Measurements from ENCODE around the gene RPTOR. TPM values are rescaled to one million over a fixed set of nuclear protein-coding genes. Genes with fewer than 3 reads are reported as not detected.

The RPTOR gene
- total RNA-seq, 1 experiment from 2014 or later = 25.1 TPM

GRCh38 chr17:80899402-80900268 lies 355.0 kb downstream of the RPTOR start:
- Histone ChIP-seq H2BK15ac (ENCODE audit: low read depth, low read length) (no peak overlapping the region), H3K23me2 (ENCODE audit: insufficient read length, low read depth, low read length, poor library complexity, severe bottlenecking) (no peaks in the 10 kb centered on the region), H2BK120ac (ENCODE audit: low read depth, low read length, poor library complexity, severe bottlenecking) (no peak overlapping the region), H3K79me1 (ENCODE audit: insufficient read depth, low read depth, low read length, poor library complexity, severe bottlenecking) (no peaks in the 10 kb centered on the region), H4K8ac (replicated peaks; ENCODE audit: insufficient read length, low read depth, low read length) (no peak overlapping the region), H3K27ac (ENCODE audit: insufficient read length, low read depth, low read length) (no peak overlapping the region), H4K5ac (ENCODE audit: insufficient read length, low read depth, low read length) (no peak overlapping the region), H3K4me1 (ENCODE audit: insufficient read depth, low read length) (no peaks in the 10 kb centered on the region), H2BK5ac (ENCODE audit: insufficient read length, low read length) (no peak overlapping the region), H3K79me2 (ENCODE audit: insufficient read depth, low read length) (no peaks in the 10 kb centered on the region), H3T11ph (ENCODE audit: low read length) (no peak overlapping the region), H3K4me2 (ENCODE audit: insufficient read depth, insufficient read length, low read length) (no peak overlapping the region), H3K56ac (ENCODE audit: insufficient read length, low read depth, low read length) (no peak overlapping the region), H3K9me3 (ENCODE audit: control insufficient read depth, low read depth, low read length) (no peaks in the 10 kb centered on the region), H4K20me1 (ENCODE audit: control insufficient read depth, insufficient read depth, insufficient read length) (no peaks in the 10 kb centered on the region), H2BK12ac (ENCODE audit: insufficient read length, low read depth, low read length) (no peak overlapping the region), H2BK20ac (ENCODE audit: low read depth, low read length, poor library complexity, severe bottlenecking) (no peak overlapping the region), H4K91ac (ENCODE audit: insufficient read length, low read depth, low read length) (no peak overlapping the region), H2AFZ (ENCODE audit: low read length) (no peak overlapping the region), H3K4ac (ENCODE audit: low read depth, low read length) (no peak overlapping the region), H3K14ac (ENCODE audit: insufficient read depth, low read length) (no peak overlapping the region; the same call in 1 of the 2 replicates), H3K23ac (ENCODE audit: insufficient read length, low read depth, low read length) (no peak overlapping the region), H2AK5ac (ENCODE audit: insufficient read length, low read length) (no peak overlapping the region), H3K9ac (ENCODE audit: extremely low read depth, insufficient read length, low read length) (no peak overlapping the region), H3K18ac (ENCODE audit: insufficient read length, low read depth, low read length) (no peak overlapping the region), H3K27me3 (ENCODE audit: insufficient read depth, low read length) (no peaks in the 10 kb centered on the region)
- Mint-ChIP-seq H3K27ac (no peak overlapping the region), H3K9me3 (no peaks in the 10 kb centered on the region), H3K36me3 (ENCODE audit: insufficient read depth in 1 of 3, low read depth in 3 of 3) (peaks cover 0 to 11% (median 11%) of the 10 kb centered on the region in 3 experiments; a peak in 4 of 7 replicates), H3K27me3 (ENCODE audit: low read depth) (peaks cover 3% of the 10 kb centered on the region; the same call in 1 of the 2 replicates), H3K4me1 (peaks cover 5 to 7% of the 10 kb centered on the region in 2 experiments), H3K4me3 (no peak overlapping the region)
- DNase-seq = peak; percentile 83
- WGBS (ENCODE audit: extremely low coverage, insufficient read length, low lambda C conversion rate) = no CpG with 5 or more reads among the region's 22 CpGs
- TF ChIP-seq, protein P1, sequence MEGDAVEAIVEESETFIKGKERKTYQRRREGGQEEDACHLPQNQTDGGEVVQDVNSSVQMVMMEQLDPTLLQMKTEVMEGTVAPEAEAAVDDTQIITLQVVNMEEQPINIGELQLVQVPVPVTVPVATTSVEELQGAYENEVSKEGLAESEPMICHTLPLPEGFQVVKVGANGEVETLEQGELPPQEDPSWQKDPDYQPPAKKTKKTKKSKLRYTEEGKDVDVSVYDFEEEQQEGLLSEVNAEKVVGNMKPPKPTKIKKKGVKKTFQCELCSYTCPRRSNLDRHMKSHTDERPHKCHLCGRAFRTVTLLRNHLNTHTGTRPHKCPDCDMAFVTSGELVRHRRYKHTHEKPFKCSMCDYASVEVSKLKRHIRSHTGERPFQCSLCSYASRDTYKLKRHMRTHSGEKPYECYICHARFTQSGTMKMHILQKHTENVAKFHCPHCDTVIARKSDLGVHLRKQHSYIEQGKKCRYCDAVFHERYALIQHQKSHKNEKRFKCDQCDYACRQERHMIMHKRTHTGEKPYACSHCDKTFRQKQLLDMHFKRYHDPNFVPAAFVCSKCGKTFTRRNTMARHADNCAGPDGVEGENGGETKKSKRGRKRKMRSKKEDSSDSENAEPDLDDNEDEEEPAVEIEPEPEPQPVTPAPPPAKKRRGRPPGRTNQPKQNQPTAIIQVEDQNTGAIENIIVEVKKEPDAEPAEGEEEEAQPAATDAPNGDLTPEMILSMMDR (conservative IDR thresholded peaks at IDR 0.05) = peak; percentile 98

Data from H9 (cell line).